GM12878 (cell line): ENCODE measurements around the gene VARS1. TPM values are rescaled to one million over a fixed set of nuclear protein-coding genes. Genes with fewer than 3 reads are reported as not detected.

Source experiments
- ATAC-seq: fragments of 200-7000 bp; cut with Tn5 transposase; 3 replicates; pipeline ENCODE4 v1.9.1; 2020; ENCODE audit warnings: mild to moderate bottlenecking, moderate library complexity
- BruUV-seq: library from RNA; stranded (reverse); fragments of 400-500 nt; replicated peaks from 2 replicates; lab custom pipeline; 2021; lab: Mats Ljungman, UMichigan
- CTCF ChIA-PET: fragments of 300-600 bp; sonication (Branson Sonifier 250); formaldehyde crosslinking; extraction: SDS; loops from one replicate; lab custom pipeline; 2021; ENCODE audit warnings: inconsistent platforms; lab: Yijun Ruan, JAX
- POLR2A ChIA-PET: fragments of 350-600 bp; formaldehyde crosslinking; extraction: SDS; loops from one replicate; lab custom pipeline; 2021; ENCODE audit warnings: inconsistent platforms; lab: Charles Lee
- RAD21 ChIA-PET: fragments of 300-600 bp; sonication (Branson Sonifier 250); formaldehyde crosslinking; loops from one replicate; lab custom pipeline; 2023; ENCODE audit warnings: antibody characterized with exemption; ENCODE audit not compliant: unreplicated experiment; lab: Charles Lee
- SMC1A ChIA-PET: fragments of 300-600 bp; sonication (Branson Sonifier 250); formaldehyde crosslinking; loops from one replicate; lab custom pipeline; 2023; ENCODE audit not compliant: unreplicated experiment, uncharacterized antibody; lab: Charles Lee
- DNase-seq: peaks from one replicate; pipeline ENCODE4 v3.0.0-alpha.2; 2011; ENCODE audit warnings: low read depth, low spot score
- FAIRE-seq: peaks from 3 replicates; lab custom pipeline; 2011; peaks lifted over from hg19 to GRCh38; lab: Jason Lieb, UNC
- H2AFZ ChIP-seq: 2 replicates; pipeline ENCODE4 v1.6.0; 2011; ENCODE audit warnings: low read depth, low read length, control low read depth; ENCODE audit not compliant: control insufficient read depth
- H3K27ac ChIP-seq: 2 replicates; pipeline ENCODE4 v1.5.1; 2011; ENCODE audit warnings: control low read depth; ENCODE audit not compliant: control insufficient read depth, insufficient read depth
- H3K27me3 ChIP-seq, 2 experiments: replicated peaks in 1 of 2; 2 replicates each; pipeline versions ENCODE4 v1.6.0 to v1.6.1; 2011; ENCODE audit warnings: low read length in 1 of 2; ENCODE audit not compliant: control insufficient read depth in 2 of 2, insufficient read depth in 2 of 2
- H3K36me3 ChIP-seq, 2 experiments: 2 replicates each; pipeline ENCODE4 v1.5.1; 2011; ENCODE audit warnings: low read length in 1 of 2; ENCODE audit not compliant: control insufficient read depth in 2 of 2, insufficient read depth in 2 of 2
- H3K4me1 ChIP-seq: 2 replicates; pipeline ENCODE4 v1.6.1; 2011; ENCODE audit warnings: mild to moderate bottlenecking, low read length, moderate library complexity, mixed read lengths; ENCODE audit not compliant: control insufficient read depth, insufficient read depth
- H3K4me2 ChIP-seq: 2 replicates; pipeline ENCODE4 v1.6.0; 2011; ENCODE audit warnings: control low read depth; ENCODE audit not compliant: control insufficient read depth, insufficient read depth
- H3K4me3 ChIP-seq: fragments of 200-600 bp; sonication (generic); 2 replicates; pipeline ENCODE4 v1.5.1; 2016
- H3K79me2 ChIP-seq: 2 replicates; pipeline ENCODE4 v1.6.0; 2011; ENCODE audit warnings: low read length; ENCODE audit not compliant: control insufficient read depth, insufficient read depth
- H3K9ac ChIP-seq: 2 replicates; pipeline ENCODE4 v1.8.0; 2011; ENCODE audit warnings: low read length, control low read depth, mixed read lengths; ENCODE audit not compliant: control insufficient read depth, insufficient read depth
- H3K9me3 ChIP-seq: replicated peaks from 3 replicates; pipeline ENCODE4 v1.5.1; 2011; ENCODE audit warnings: mild to moderate bottlenecking, low read length; ENCODE audit not compliant: control insufficient read depth, insufficient read depth
- H4K20me1 ChIP-seq: 2 replicates; pipeline ENCODE4 v1.6.0; 2011; ENCODE audit not compliant: control insufficient read depth, insufficient read depth
- ASH2L ChIP-seq: fragments of 300-600, 200-600 bp; sonication (generic); IDR thresholded peaks from 2 replicates; pipeline ENCODE4 v1.6.1; 2017; ENCODE audit warnings: low read depth, mild to moderate bottlenecking, borderline replicate concordance
- ATF7 ChIP-seq: fragments of 450-650 bp; IDR thresholded peaks from 2 replicates; pipeline ENCODE4 v1.6.1; 2016; ENCODE audit warnings: low read depth, mild to moderate bottlenecking
- CHD2 ChIP-seq: IDR thresholded peaks from 2 replicates; pipeline ENCODE4 v1.6.1; 2011; ENCODE audit warnings: low read depth, low read length, improper control_type of control experiment, borderline replicate concordance
- CHD4 ChIP-seq: fragments of 200-600 bp; sonication (generic); IDR thresholded peaks from 2 replicates; pipeline ENCODE4 v1.6.1; 2016; ENCODE audit warnings: mild to moderate bottlenecking
- CREB1 ChIP-seq: IDR thresholded peaks from 2 replicates; pipeline ENCODE4 v1.6.1; 2012; ENCODE audit warnings: low read depth, mild to moderate bottlenecking, inconsistent platforms
- EGR1 ChIP-seq, 2 experiments: IDR thresholded peaks; 1 replicate in 1 of 2; 2 replicates in 1 of 2; pipeline ENCODE4 v1.6.1; 2011 to 2012; ENCODE audit warnings: low read depth in 2 of 2, low read length in 2 of 2, borderline replicate concordance in 1 of 2, mild to moderate bottlenecking in 1 of 2, moderate library complexity in 1 of 2
- GATAD2B ChIP-seq: fragments of 450-650 bp; conservative IDR thresholded peaks from 2 replicates; pipeline ENCODE4 v1.6.1; 2017; ENCODE audit warnings: low read depth, mild to moderate bottlenecking, moderate library complexity
- KLF5 ChIP-seq: fragments of 450-650 bp; IDR thresholded peaks from 2 replicates; pipeline ENCODE4 v1.6.1; 2014; ENCODE audit warnings: mild to moderate bottlenecking; ENCODE audit not compliant: partially characterized antibody
- MLLT1 ChIP-seq: fragments of 450-650 bp; IDR thresholded peaks from 2 replicates; pipeline ENCODE4 v1.6.1; 2016; ENCODE audit warnings: mild to moderate bottlenecking
- MTA2 ChIP-seq: fragments of 450-650 bp; IDR thresholded peaks from 2 replicates; pipeline ENCODE4 v1.6.1; 2016; ENCODE audit warnings: low read depth, mild to moderate bottlenecking, moderate library complexity
- MYB ChIP-seq: fragments of 150-350 bp; IDR thresholded peaks from 2 replicates; pipeline ENCODE4 v1.6.1; 2014; ENCODE audit warnings: mild to moderate bottlenecking, low read depth, low read length, borderline replicate concordance
- NR2F1 ChIP-seq: fragments of 450-650 bp; conservative IDR thresholded peaks from 2 replicates; pipeline ENCODE4 v1.6.1; 2017; ENCODE audit warnings: mild to moderate bottlenecking
- PBX3 ChIP-seq: IDR thresholded peaks from 2 replicates; pipeline ENCODE4 v1.6.1; 2011; ENCODE audit warnings: mild to moderate bottlenecking, low read depth, low read length, moderate library complexity; ENCODE audit not compliant: insufficient replicate concordance
- SKIL ChIP-seq: fragments of 450-650 bp; IDR thresholded peaks from 2 replicates; pipeline ENCODE4 v1.6.1; 2017; ENCODE audit warnings: mild to moderate bottlenecking, low read depth, inconsistent platforms; ENCODE audit not compliant: poor library complexity, severe bottlenecking
- TCF3 ChIP-seq: IDR thresholded peaks from 2 replicates; pipeline ENCODE4 v1.6.1; 2012; ENCODE audit warnings: low read depth, mild to moderate bottlenecking, low read length, borderline replicate concordance; ENCODE audit not compliant: insufficient read depth
- WGBS: methylation state at CpG from one replicate; pipeline ENCODE4 v1.1.6; 2016; ENCODE audit warnings: low lambda C conversion rate; ENCODE audit not compliant: insufficient replicate concordance, insufficient coverage; ENCODE audit errors: missing lambda C conversion rate; 5-methylcytosine and 5-hydroxymethylcytosine counted together
- in situ Hi-C: fragments of 300-500 bp; cut with MboI; formaldehyde crosslinking; loops from 9 replicates; pipeline ENCODE4 v1.14.3; 2018; ENCODE audit warnings: mixed read lengths
- intact Hi-C: fragments of 100-400 bp; cut with micrococcal nuclease; formaldehyde crosslinking; loops from one replicate; pipeline ENCODE4 v1.14.2; 2022; ENCODE audit not compliant: unreplicated experiment
- polyA plus RNA-seq, 11 experiments: library from polyadenylated mRNA; depleted of rRNA in 4 of 11; unstranded in 6 of 11; stranded (reverse) in 5 of 11; fragments of >200 nt; fragmentation: Nextera tagmentation in 4 of 11; fragmentation: Illumina TruSeq in 1 of 11; extraction: Ambion mirVana in 4 of 11; extraction: Trizol in 1 of 11; gene quantifications; 1 replicate in 1 of 11; 2 replicates in 10 of 11; pipeline versions ENCODE4 v1.2.1 to v1.2.3, GENCODE V29; 2011 to 2016; ENCODE audit warnings: inconsistent platforms in 2 of 11, missing spikeins in 2 of 11, low read depth in 1 of 11
- total RNA-seq, 4 experiments: library from RNA; depleted of rRNA in 3 of 4; stranded (reverse); fragments of >200 nt in 3 of 4; fragmentation: Illumina TruSeq in 1 of 4; extraction: Trizol in 1 of 4; gene quantifications; 2 replicates each; pipeline versions ENCODE4 v1.2.1 to v1.2.3, GENCODE V29; 2013 to 2021
- TF ChIP-seq, protein P1 (sequence below): fragments of 450-650 bp; IDR thresholded peaks from 2 replicates; pipeline ENCODE4 v1.6.1; 2017; ENCODE audit warnings: borderline replicate concordance

The VARS1 gene
- total and polyA plus RNA-seq, 10 of the 15 experiments (the other 5 are each of a cell fraction or from before 2014, with no cell fraction given), result 1.2 to 243 (median 80.7) TPM

GRCh38 chr6:31814677-31815024 lies 19.1 kb upstream of the VARS1 start:
- RAD21 ChIA-PET, result interaction anchor here (0.6 to 4.3 kb wide), 13 partner anchors 8 to 257 kb away, joined by 3 to 27 read pairs (median 6); partner anchors contain the start of genes CLIC1, DDAH2, HSPA1B and LSM2
- in situ Hi-C loops (no loop called here), intact Hi-C loops (no loop called here)
- H3K36me3 ChIP-seq, result no peaks in the 10 kb centered on the region
- H3K4me1 ChIP-seq, result peaks cover 29% of the 10 kb centered on the region
- peak overlapping the region; percentile 14; the same call in 1 of the 2 replicates for H3K27ac ChIP-seq
- no peaks in the 10 kb centered on the region; the same call in 1 of the 2 replicates for H3K79me2 ChIP-seq
- POLR2A ChIA-PET, result interaction anchor here (0.6 to 5.2 kb wide), 15 partner anchors 8 to 193 kb away, joined by 3 to 91 read pairs (median 8); partner anchors contain the start of genes CLIC1, HSPA1B, LSM2 and MSH5
- H4K20me1 ChIP-seq, result no peaks in the 10 kb centered on the region
- SMC1A ChIA-PET, result interaction anchor here (1.0 to 3.0 kb wide), 10 partner anchors 8 to 84 kb away, joined by 3 to 12 read pairs (median 5); partner anchors contain the start of gene LSM2
- H3K4me2 ChIP-seq, result peak overlapping the region; percentile 90
- ATAC-seq (peak; percentile 83), DNase-seq (peak; percentile 67), FAIRE-seq (peak; percentile 13)
- H2AFZ ChIP-seq, result peak overlapping the region; percentile 91
- BruUV-seq, result no TSS peak
- CTCF ChIA-PET, result interaction anchor here (0.6 to 2.5 kb wide), 11 partner anchors 8 to 133 kb away, joined by 3 to 12 read pairs (median 3); partner anchors contain the start of genes DDAH2, HSPA1B, LSM2 and LY6G5C
- H3K9me3 ChIP-seq, result no peaks in the 10 kb centered on the region
- under 1% methylated on average over 10 of the region's 13 CpGs for WGBS
- peak overlapping the region; percentile 56; the same call in 1 of the 2 replicates for H3K9ac ChIP-seq
- H3K27me3 ChIP-seq, result no peaks in the 10 kb centered on the region
- H3K4me3 ChIP-seq, result peak overlapping the region; percentile 94
- no peak for TF ChIP-seq KLF5
- peak; percentile 29; the same call in 1 of the 2 replicates for TF ChIP-seq ATF7
- TF ChIP-seq, protein P1, sequence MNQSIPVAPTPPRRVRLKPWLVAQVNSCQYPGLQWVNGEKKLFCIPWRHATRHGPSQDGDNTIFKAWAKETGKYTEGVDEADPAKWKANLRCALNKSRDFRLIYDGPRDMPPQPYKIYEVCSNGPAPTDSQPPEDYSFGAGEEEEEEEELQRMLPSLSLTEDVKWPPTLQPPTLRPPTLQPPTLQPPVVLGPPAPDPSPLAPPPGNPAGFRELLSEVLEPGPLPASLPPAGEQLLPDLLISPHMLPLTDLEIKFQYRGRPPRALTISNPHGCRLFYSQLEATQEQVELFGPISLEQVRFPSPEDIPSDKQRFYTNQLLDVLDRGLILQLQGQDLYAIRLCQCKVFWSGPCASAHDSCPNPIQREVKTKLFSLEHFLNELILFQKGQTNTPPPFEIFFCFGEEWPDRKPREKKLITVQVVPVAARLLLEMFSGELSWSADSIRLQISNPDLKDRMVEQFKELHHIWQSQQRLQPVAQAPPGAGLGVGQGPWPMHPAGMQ, result no peak
- no peak for TF ChIP-seq MYB
- no peak for TF ChIP-seq CREB1
- 0 out of 2 replicates have a peak, but pooled peaks have one; percentile 38 for TF ChIP-seq GATAD2B
- TF ChIP-seq SKIL, result peak; percentile 21
- TF ChIP-seq MLLT1, result no peak
- peak; percentile 38 for TF ChIP-seq PBX3
- peak; percentile 43; the same call in 1 of the 2 replicates for TF ChIP-seq MTA2
- TF ChIP-seq ASH2L, result no peak
- TF ChIP-seq NR2F1, result peak; percentile 30; the same call in 1 of the 2 replicates
- peak; percentile 46; the same call in 1 of the 2 replicates for TF ChIP-seq CHD2
- no peak for TF ChIP-seq TCF3
- TF ChIP-seq EGR1 (IDR thresholded peaks at IDR 0.05; ENCODE audit: borderline replicate concordance in 1 of 2, low read depth in 2 of 2, low read length in 2 of 2), result peak in 1 of 2 experiments; percentile 44; a peak in 1 of 3 replicates
- no peak for TF ChIP-seq CHD4
